ENCODE results near the gene ADCY2.

ADCY2 gene

GRCh38 chr5:7586480-7586879 lies 190.5 kb downstream of the ADCY2 start:
- TF ChIP-seq GLIS3 (CRISPR knock-in tag; IDR thresholded peaks at IDR 0.05) (no peak), ZFP3 (CRISPR knock-in tag; IDR thresholded peaks at IDR 0.05) (no peak), CSRNP3 (CRISPR knock-in tag; IDR thresholded peaks at IDR 0.05) (no peak), PATZ1 (CRISPR knock-in tag; IDR thresholded peaks at IDR 0.05; ENCODE audit: borderline replicate concordance) (no peak), CREB5 (CRISPR knock-in tag; IDR thresholded peaks at IDR 0.05; ENCODE audit: low read depth) (no peak), SNAI2 (CRISPR knock-in tag; IDR thresholded peaks at IDR 0.05) (no peak), OSR1 (CRISPR knock-in tag; IDR thresholded peaks at IDR 0.05) (no peak), BACH2 (CRISPR knock-in tag; IDR thresholded peaks at IDR 0.05; ENCODE audit: borderline replicate concordance) (no peak)
- ATAC-seq, result no peak

- TF ChIP-seq PATZ1 (CRISPR knock-in tag; IDR thresholded peaks at IDR 0.05; ENCODE audit: borderline replicate concordance) (no peak), ISL1 (CRISPR knock-in tag; IDR thresholded peaks at IDR 0.05) (no peak), ESRRG (CRISPR knock-in tag; IDR thresholded peaks at IDR 0.05) (no peak), ZC3H10 (CRISPR knock-in tag; IDR thresholded peaks at IDR 0.05) (no peak), ARNTL (CRISPR knock-in tag; IDR thresholded peaks at IDR 0.05; ENCODE audit: borderline replicate concordance, low read depth) (no peak), RARB (CRISPR knock-in tag; IDR thresholded peaks at IDR 0.05) (no peak), ZNF8 (CRISPR knock-in tag; IDR thresholded peaks at IDR 0.05) (no peak), CSRNP3 (CRISPR knock-in tag; IDR thresholded peaks at IDR 0.05) (no peak), TSHZ2 (CRISPR knock-in tag; IDR thresholded peaks at IDR 0.05) (no peak), SNAI2 (CRISPR knock-in tag; IDR thresholded peaks at IDR 0.05) (no peak), TOX (CRISPR knock-in tag; IDR thresholded peaks at IDR 0.05; ENCODE audit: borderline replicate concordance) (no peak)
- ATAC-seq, result no peak
Observed at GRCh38 chr5:7589800-7590199, 193.9 kb downstream of the ADCY2 start.

- ATAC-seq, result peak; percentile 53; the same call in 2 of the 3 replicates
- TF ChIP-seq ZFP3 (CRISPR knock-in tag; IDR thresholded peaks at IDR 0.05) (no peak), POU6F1 (CRISPR knock-in tag; IDR thresholded peaks at IDR 0.05; ENCODE audit: borderline replicate concordance, low read depth) (no peak), ARNTL (CRISPR knock-in tag; IDR thresholded peaks at IDR 0.05; ENCODE audit: borderline replicate concordance, low read depth) (no peak), TSHZ2 (CRISPR knock-in tag; IDR thresholded peaks at IDR 0.05) (no peak), ZNF565 (CRISPR knock-in tag; conservative IDR thresholded peaks at IDR 0.05; ENCODE audit: low read depth) (no peak), GLIS3 (CRISPR knock-in tag; IDR thresholded peaks at IDR 0.05) (no peak), RARB (CRISPR knock-in tag; IDR thresholded peaks at IDR 0.05) (no peak), SNAI2 (CRISPR knock-in tag; IDR thresholded peaks at IDR 0.05) (no peak), ISL1 (CRISPR knock-in tag; IDR thresholded peaks at IDR 0.05) (no peak), ESRRG (CRISPR knock-in tag; IDR thresholded peaks at IDR 0.05) (no peak), CREB5 (CRISPR knock-in tag; IDR thresholded peaks at IDR 0.05; ENCODE audit: low read depth) (no peak), OSR1 (CRISPR knock-in tag; IDR thresholded peaks at IDR 0.05) (no peak), ZC3H10 (CRISPR knock-in tag; IDR thresholded peaks at IDR 0.05) (no peak)
Observed at GRCh38 chr5:7592910-7593309, 197.0 kb downstream of the ADCY2 start.

All from SK-N-SH treated with all-trans-retinoic acid at 6 μM for 48 hours (cell line).